ENCODE data around the gene IP6K3. TPM values are rescaled to one million over a fixed set of nuclear protein-coding genes. Genes with fewer than 3 reads are reported as not detected.

IP6K3 gene
- total RNA-seq, 4 donors from 2014 or later = 0.34 to 2.3 (median 1.1) TPM; not detected in 1

DNA sequence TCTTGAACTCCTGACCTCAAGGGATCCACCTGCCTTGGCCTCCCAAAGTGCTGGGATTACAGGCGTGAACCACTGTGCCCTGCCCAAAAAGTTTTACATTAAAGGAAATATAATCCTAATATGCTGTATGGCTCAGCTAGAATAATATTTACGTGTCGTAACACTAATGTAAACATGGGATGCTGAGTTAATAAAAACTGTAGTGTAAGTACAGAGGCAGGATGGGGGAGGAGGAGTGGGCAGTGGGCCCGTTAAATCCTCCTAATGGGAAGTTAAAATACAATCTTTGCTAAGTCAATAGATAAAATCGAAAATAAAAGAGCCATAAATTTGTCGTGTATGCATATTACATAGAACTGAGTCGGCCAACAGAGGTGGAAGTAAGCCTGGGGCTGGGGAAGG, 12.1 kb upstream of the IP6K3 start:
- TF ChIP-seq CTCF (IDR thresholded peaks at IDR 0.05; ENCODE audit: low read depth) = no peak

DNA sequence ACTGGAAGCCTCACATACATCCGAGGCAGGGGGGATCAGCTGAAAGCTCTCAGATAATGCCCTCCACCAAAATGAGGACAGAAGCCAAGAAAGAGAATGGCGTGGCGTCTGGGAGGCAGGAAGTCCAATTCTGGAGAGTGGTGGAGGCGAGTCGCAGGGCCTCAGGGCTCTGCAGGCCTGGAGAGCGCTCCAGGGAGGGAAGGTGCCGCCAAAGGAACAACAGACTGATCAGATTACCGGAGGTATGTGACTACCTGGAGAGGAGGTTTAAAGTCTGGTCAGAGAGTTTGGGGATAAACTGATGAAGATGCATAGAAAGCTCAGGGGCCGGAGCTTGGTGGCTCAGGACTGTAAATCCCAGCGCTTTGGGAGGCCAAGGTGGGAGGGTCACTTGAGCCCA, 11.2 kb upstream of the IP6K3 start:
- no peak for TF ChIP-seq CTCF (IDR thresholded peaks at IDR 0.05; ENCODE audit: low read depth)

- TF ChIP-seq CTCF (IDR thresholded peaks at IDR 0.05; ENCODE audit: low read depth) = no peak
Measured at GRCh38 chr6:33757113-33757512, 10.4 kb upstream of the IP6K3 start.

DNA sequence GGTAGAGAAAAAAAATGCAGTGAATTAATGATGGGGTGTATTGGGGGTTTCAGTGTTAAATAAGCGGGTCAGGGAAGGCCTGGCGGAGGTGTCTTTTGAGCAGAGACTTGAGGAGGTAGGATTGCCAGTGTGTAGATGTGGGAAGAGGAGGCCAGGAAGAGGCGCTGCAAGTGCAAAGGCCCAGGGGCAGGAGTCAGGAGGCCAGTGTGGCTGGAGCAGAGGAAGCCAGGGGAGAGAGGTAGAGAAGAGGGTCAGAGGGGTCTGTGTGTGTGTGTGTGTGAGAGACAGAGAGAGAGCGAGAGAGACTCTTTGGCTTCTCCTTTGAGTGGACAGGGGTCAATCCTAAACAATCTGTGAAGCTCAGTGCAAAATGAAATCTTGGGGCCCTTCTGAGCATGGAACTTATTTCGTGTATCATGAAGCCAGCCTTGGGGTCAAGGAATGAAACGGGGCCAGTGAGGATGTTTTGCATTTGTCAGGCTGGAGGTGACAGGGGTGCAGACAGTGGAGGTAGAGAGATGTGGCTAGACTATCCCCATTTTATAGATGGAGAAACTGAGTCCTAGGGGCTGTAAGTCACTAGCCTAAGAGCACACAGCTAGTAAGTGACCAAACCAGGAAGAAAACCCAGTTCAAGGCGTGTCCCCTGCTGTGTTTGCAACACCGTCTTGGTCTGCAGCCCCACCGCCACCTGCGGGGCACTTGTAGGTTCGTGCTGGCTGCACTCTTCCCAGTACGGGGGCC, 9.7 kb upstream of the IP6K3 start:
- TF ChIP-seq CTCF (IDR thresholded peaks at IDR 0.05; ENCODE audit: low read depth) = no peak

- no peak for TF ChIP-seq CTCF (IDR thresholded peaks at IDR 0.05; ENCODE audit: low read depth)
Measured at GRCh38 chr6:33755070-33755869, 8.6 kb upstream of the IP6K3 start.

- no peak for TF ChIP-seq CTCF (IDR thresholded peaks at IDR 0.05; ENCODE audit: low read depth)
Measured at GRCh38 chr6:33754222-33754621, 7.5 kb upstream of the IP6K3 start.

DNA sequence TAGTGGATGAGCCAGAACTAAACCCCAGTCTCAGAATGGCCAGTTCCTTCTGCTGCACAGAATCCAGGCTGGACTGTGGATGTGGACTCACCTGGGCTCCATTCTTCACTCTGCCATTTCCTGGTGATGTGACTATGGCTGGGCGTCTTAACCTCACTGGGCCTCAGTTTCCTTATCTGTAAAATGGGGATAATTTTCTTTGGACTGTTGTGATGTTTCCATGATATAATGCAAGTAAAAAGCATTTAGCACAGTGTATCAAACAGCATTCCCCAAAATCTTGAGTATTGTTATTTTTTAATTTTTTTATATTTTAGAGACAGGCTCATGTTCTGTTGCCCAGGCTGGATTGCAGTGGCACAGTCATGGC, 5.9 kb upstream of the IP6K3 start:
- TF ChIP-seq CTCF (IDR thresholded peaks at IDR 0.05; ENCODE audit: low read depth) = no peak
